GM10266 (cell line): ENCODE results near the gene GLMN.

ENCODE experiments used
- DNase-seq: peaks from one replicate; pipeline ENCODE4 v3.0.0; 2012; ENCODE audit errors: extremely low spot score
- TF ChIP-seq, protein P1 (sequence below): IDR thresholded peaks from 2 replicates; pipeline ENCODE4 v1.5.1; 2012; ENCODE audit warnings: mild to moderate bottlenecking, low read depth; ENCODE audit not compliant: control insufficient read depth, insufficient read depth; ENCODE audit errors: missing control alignments

GLMN gene

DNA sequence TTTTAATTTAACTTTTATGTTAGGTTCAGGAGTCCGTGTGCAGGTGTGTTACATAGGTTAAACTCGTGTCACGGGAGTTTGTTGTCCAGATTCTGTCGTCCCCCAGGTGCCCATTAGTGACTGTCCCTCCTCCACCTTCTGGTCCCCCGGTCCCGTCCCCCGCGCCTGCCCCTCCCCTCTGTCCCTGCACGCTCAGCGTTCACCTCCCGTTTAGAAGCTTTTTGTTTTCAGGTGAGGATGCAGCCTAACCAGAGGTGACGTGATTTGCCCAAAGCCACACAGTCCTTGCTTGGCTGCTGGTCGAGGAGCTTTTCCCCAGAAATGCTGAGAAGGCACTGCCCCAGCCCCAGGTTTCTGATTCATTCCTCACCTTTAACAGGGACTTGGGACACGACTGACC, 80.2 kb downstream of the GLMN start:
- DNase-seq = no peak

DNA sequence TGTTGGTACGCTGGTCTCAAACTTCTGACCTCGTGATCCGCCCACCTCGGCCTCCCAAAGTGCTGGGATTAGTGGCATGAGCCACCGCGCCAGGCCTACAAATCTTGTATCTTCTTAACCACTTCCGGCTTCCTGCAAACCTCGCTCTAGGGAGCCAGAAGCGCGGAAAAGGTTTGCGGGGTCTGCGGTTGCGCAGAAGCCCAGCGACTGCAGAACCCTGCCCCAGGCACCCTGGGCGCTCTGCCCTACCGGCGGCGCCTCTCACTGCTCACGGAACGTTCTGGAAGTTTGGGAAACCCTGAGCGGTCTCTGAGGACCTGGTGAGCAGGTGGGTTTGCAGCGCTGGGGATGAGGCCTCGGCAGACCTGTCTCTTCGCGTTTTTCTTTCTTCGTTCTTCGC, 81.1 kb downstream of the GLMN start, which contains the start of gene C1orf146:
TSS of gene C1orf146 (plus strand) at position 195 of the 400 bp plus-strand sequence. CDS start 13,506 bp downstream, outside the sequence.
- no peak for DNase-seq
- TF ChIP-seq, protein P1, sequence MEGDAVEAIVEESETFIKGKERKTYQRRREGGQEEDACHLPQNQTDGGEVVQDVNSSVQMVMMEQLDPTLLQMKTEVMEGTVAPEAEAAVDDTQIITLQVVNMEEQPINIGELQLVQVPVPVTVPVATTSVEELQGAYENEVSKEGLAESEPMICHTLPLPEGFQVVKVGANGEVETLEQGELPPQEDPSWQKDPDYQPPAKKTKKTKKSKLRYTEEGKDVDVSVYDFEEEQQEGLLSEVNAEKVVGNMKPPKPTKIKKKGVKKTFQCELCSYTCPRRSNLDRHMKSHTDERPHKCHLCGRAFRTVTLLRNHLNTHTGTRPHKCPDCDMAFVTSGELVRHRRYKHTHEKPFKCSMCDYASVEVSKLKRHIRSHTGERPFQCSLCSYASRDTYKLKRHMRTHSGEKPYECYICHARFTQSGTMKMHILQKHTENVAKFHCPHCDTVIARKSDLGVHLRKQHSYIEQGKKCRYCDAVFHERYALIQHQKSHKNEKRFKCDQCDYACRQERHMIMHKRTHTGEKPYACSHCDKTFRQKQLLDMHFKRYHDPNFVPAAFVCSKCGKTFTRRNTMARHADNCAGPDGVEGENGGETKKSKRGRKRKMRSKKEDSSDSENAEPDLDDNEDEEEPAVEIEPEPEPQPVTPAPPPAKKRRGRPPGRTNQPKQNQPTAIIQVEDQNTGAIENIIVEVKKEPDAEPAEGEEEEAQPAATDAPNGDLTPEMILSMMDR = no peak

More for the DNA sequence above, 80.2 kb downstream of the GLMN start:
- TF ChIP-seq, protein P1 = no peak

DNA sequence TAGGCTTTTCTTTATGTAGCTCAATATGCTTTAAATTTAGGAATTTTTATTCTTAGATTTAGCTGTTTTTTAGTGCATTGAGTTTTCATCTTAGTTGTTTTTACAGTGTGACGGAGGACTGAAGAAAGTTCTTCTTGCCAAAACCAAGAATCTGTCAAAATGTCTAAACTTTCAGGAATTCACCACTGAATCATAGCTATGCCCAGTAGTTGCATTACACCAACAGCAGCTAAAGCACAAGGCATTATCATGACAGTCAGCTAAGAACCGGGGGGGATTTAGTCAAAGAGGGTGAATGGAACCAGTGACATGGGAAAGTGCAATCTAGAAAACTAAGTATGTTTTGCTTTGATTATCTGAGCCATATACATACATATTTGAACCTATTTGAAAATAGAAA, 87.6 kb downstream of the GLMN start:
- no peak for DNase-seq
- TF ChIP-seq, protein P1 = no peak

DNA sequence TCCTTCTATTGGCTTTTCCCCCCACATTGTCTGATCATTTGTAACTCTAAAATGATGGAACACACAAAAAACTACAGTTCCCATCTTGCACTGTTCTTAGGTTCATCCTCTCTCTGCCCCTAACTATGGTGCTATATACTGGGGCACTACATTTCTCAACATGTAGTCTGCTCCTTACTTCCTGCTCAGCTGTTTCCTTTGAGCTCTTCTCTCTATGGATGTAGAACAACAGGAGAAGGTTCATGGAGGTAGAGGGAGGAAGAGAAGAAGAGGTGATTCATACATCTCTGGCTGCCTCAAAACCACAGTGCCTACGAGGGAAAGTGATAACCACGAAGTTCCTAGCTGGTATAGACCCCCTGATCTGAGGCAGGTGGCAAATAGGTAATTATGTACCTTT, 88.1 kb downstream of the GLMN start:
- no peak for DNase-seq
- TF ChIP-seq, protein P1 = no peak

DNA sequence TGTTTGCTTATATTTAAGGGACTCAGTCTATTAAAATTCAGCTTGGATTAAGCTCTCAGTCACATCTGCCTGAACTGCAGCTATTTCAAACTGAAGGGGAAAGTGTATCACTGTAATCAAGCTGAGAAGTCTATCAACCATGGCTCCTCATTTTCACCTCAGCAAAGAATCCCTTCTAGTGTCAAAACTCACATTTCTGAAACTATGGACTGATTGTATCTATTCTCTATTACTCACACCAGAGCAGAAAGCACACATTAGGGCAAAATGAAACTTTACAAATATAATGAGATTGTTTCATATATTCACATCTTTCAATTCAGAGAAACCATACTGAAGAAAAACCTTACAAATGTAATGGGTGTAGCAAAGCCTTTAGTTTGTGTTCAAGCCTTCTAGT, 95.7 kb downstream of the GLMN start:
- TF ChIP-seq, protein P1 = no peak

DNA sequence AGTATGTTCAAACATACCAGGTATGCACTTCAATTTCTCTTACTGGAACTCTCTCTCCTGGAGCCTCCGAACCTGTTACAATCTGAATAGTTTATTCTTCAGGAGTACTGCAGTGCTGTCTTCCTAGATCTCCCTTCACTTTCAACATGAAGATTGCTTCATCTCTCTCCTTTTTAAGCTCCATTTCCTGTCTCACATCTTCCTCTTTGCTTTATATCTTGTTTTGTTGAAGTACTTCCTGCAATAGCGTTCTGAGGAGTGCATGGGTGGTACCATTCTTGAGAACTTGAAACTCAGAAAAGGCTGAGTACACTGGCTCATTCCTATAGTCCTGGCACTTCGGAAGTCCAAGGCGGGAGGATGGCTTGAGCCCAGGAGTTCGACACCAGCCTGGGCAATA, 96.8 kb downstream of the GLMN start:
- DNase-seq = no peak
- TF ChIP-seq, protein P1 = no peak

More for the DNA sequence above, 95.7 kb downstream of the GLMN start:
- no peak for DNase-seq
